Measurements from ENCODE around the gene RMRP.

The RMRP gene

DNA sequence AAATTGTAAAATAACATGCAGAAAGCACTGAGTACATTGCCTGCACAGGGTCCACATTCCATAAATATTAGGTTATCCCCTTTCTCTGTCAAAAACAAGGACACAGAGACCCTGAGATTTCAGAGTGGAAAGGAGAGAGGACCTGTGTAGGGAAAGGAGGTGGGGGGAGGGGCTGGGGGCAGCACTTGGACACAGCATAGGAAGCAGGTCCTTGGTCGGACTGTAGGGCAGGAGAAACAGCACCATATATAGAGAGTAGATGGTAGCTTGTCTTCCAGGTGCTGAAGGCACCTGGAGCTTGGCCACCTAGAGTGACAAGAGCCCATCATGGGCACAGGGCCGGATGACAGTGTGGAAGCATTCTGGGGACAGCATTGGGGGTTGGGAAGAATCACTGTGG lies 29.5 kb upstream of the RMRP start:
- no peak for DNase-seq (ENCODE audit: low read depth in 1 of 2, low spot score in 1 of 2)
- TF ChIP-seq CTCF (IDR thresholded peaks at IDR 0.05; ENCODE audit: insufficient read depth, low read length) (no peak), GABPA (IDR thresholded peaks at IDR 0.05; ENCODE audit: low read depth) (no peak), SPI1 (IDR thresholded peaks at IDR 0.05; ENCODE audit: borderline replicate concordance, low read depth) (no peak), POLR2AphosphoS5 (IDR thresholded peaks at IDR 0.05; ENCODE audit: low read depth) (no peak)
- TF ChIP-seq, protein P1, sequence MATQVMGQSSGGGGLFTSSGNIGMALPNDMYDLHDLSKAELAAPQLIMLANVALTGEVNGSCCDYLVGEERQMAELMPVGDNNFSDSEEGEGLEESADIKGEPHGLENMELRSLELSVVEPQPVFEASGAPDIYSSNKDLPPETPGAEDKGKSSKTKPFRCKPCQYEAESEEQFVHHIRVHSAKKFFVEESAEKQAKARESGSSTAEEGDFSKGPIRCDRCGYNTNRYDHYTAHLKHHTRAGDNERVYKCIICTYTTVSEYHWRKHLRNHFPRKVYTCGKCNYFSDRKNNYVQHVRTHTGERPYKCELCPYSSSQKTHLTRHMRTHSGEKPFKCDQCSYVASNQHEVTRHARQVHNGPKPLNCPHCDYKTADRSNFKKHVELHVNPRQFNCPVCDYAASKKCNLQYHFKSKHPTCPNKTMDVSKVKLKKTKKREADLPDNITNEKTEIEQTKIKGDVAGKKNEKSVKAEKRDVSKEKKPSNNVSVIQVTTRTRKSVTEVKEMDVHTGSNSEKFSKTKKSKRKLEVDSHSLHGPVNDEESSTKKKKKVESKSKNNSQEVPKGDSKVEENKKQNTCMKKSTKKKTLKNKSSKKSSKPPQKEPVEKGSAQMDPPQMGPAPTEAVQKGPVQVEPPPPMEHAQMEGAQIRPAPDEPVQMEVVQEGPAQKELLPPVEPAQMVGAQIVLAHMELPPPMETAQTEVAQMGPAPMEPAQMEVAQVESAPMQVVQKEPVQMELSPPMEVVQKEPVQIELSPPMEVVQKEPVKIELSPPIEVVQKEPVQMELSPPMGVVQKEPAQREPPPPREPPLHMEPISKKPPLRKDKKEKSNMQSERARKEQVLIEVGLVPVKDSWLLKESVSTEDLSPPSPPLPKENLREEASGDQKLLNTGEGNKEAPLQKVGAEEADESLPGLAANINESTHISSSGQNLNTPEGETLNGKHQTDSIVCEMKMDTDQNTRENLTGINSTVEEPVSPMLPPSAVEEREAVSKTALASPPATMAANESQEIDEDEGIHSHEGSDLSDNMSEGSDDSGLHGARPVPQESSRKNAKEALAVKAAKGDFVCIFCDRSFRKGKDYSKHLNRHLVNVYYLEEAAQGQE (IDR thresholded peaks at IDR 0.05; ENCODE audit: insufficient replicate concordance, low read depth), result no peak
- Histone ChIP-seq H3K27me3 (ENCODE audit: insufficient read depth, poor library complexity, severe bottlenecking) (no peaks in the 10 kb centered on the region), H3K4me3 (replicated peaks; ENCODE audit: insufficient read depth, low read length) (no peak overlapping the region), H3K27ac (replicated peaks) (no peak overlapping the region)

DNA sequence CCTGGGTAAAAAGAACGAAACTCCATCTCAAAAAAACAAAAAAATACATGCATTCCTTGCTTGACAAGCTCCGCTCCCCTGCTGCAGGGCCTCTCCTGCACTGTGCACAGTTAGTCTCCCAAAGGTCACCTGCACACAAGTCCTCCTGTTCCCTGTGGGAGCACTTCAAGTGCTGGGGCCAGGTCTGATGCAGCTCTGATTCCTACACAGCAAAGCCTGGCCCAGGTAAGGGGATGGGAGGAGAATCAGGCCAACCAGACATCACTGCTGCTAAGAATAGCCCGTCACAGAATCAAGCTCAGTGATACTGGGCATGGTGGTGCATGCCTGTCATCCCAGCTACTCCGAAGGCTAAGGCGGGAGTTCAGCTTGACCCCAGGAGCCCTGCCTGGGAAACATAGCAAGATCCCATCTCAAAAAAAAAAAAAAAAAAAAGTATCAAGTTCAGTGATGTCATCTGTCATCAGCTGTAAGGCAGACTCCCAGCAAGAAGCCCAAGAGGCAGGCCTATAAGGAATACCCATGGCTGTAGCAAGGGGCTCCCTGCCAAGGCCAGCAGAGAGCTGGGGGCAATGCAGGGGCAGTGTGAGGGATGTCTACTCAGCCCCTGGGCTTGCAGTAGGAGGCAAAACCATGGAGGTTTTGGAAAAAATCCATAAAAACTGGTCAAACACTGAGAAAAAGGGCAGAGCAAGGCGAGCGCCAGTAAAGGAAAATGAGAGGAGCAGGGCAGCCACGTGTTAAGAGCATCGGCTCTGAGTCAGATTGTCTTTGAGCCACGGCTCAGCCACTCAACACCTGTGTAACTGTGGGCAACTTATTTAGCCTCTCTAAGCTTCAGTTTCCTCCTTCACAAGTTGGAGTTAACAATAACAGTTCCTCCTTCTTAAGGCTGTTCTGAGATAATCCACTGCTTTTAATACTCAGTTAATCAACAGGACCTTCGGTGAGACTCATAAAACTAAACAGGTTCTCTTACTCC lies 28.7 kb upstream of the RMRP start:
- no peaks in the 10 kb centered on the region for H3K27me3 ChIP-seq (ENCODE audit: insufficient read depth, poor library complexity, severe bottlenecking)
- DNase-seq (ENCODE audit: low read depth in 1 of 2, low spot score in 1 of 2), result no peak
- TF ChIP-seq POLR2AphosphoS5 (IDR thresholded peaks at IDR 0.05; ENCODE audit: low read depth) (no peak), CTCF (IDR thresholded peaks at IDR 0.05; ENCODE audit: insufficient read depth, low read length) (no peak), SPI1 (IDR thresholded peaks at IDR 0.05; ENCODE audit: borderline replicate concordance, low read depth) (no peak), GABPA (IDR thresholded peaks at IDR 0.05; ENCODE audit: low read depth) (no peak)
- TF ChIP-seq, protein P1 (IDR thresholded peaks at IDR 0.05; ENCODE audit: insufficient replicate concordance, low read depth), result no peak
- H3K27ac ChIP-seq (replicated peaks), result no peak overlapping the region
- H3K4me3 ChIP-seq (replicated peaks; ENCODE audit: insufficient read depth, low read length), result no peak overlapping the region

GRCh38 chr9:35685506-35685905 lies 27.7 kb upstream of the RMRP start:
- no peak for DNase-seq (ENCODE audit: low read depth in 1 of 2, low spot score in 1 of 2)
- TF ChIP-seq GABPA (IDR thresholded peaks at IDR 0.05; ENCODE audit: low read depth) (no peak), CTCF (IDR thresholded peaks at IDR 0.05; ENCODE audit: insufficient read depth, low read length) (no peak), POLR2AphosphoS5 (IDR thresholded peaks at IDR 0.05; ENCODE audit: low read depth) (no peak), SPI1 (IDR thresholded peaks at IDR 0.05; ENCODE audit: borderline replicate concordance, low read depth) (no peak)
- TF ChIP-seq, protein P1 (IDR thresholded peaks at IDR 0.05; ENCODE audit: insufficient replicate concordance, low read depth), result no peak
- Histone ChIP-seq H3K27me3 (ENCODE audit: insufficient read depth, poor library complexity, severe bottlenecking) (no peaks in the 10 kb centered on the region), H3K4me3 (replicated peaks; ENCODE audit: insufficient read depth, low read length) (no peak overlapping the region), H3K27ac (replicated peaks) (no peak overlapping the region)

Measured in HL-60 (cell line).